ENCODE measurements around the gene KRTAP10-4. TPM values are rescaled to one million over a fixed set of nuclear protein-coding genes. Genes with fewer than 3 reads are reported as not detected.

KRTAP10-4 gene
- total and polyA plus RNA-seq, 10 donors = not detected

DNA sequence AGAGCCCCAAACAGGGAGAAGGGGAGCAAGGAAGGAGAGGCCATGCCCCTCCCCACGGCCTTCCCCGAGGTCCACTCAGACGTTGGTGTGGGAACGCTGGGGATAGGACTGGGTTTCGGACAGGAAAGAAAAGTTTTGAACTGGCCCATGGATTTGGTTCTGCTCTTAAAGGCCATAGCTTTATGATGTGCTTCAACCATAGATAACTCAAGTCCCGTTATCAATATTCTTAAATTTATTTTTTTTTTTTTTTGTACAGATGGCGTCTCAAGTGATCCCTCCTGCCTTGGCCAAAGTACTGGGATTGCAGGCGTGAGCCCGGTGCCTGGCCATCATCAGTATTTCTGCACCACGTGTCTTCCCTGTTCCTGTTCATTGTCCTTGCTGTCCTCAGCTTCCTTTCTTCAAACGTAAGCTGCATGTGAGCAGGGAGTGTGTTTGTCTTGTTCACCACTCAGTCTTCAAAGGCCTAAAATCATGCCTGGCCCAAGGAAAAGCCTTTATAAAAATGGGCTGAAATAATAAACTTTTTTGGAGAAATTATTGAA is 32.7 kb upstream of the KRTAP10-4 start:
- DNase-seq = no peak
- no peaks in the 10 kb centered on the region for H3K4me1 ChIP-seq
- peaks cover 0 to 25% (median 0%) of the 10 kb centered on the region in 7 donors for H3K27me3 ChIP-seq (replicated peaks in 1 of 7)
- TF ChIP-seq POLR2A (IDR thresholded peaks at IDR 0.05) (no peak), POLR2AphosphoS5 (IDR thresholded peaks at IDR 0.05) (no peak)
- TF ChIP-seq, protein P1, sequence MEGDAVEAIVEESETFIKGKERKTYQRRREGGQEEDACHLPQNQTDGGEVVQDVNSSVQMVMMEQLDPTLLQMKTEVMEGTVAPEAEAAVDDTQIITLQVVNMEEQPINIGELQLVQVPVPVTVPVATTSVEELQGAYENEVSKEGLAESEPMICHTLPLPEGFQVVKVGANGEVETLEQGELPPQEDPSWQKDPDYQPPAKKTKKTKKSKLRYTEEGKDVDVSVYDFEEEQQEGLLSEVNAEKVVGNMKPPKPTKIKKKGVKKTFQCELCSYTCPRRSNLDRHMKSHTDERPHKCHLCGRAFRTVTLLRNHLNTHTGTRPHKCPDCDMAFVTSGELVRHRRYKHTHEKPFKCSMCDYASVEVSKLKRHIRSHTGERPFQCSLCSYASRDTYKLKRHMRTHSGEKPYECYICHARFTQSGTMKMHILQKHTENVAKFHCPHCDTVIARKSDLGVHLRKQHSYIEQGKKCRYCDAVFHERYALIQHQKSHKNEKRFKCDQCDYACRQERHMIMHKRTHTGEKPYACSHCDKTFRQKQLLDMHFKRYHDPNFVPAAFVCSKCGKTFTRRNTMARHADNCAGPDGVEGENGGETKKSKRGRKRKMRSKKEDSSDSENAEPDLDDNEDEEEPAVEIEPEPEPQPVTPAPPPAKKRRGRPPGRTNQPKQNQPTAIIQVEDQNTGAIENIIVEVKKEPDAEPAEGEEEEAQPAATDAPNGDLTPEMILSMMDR (IDR thresholded peaks at IDR 0.05 in 8 of 11, conservative IDR thresholded peaks at IDR 0.05 in 3 of 11) = no peak
- H3K9me3 ChIP-seq = peaks cover 0 to 44% (median 28%) of the 10 kb centered on the region in 8 donors
- H3K36me3 ChIP-seq = no peaks in the 10 kb centered on the region
- H3K27ac ChIP-seq = peak overlapping the region in 1 of 8 donors; percentile 31
- H3K4me3 ChIP-seq = no peak overlapping the region
- intact Hi-C loops (cut with DNase I; ENCODE audit: low total_unique reads) = no loop called here
- 74 to 83% (median 79%) methylated on average over 11 of the region's 11 CpGs for WGBS, 5 donors

DNA sequence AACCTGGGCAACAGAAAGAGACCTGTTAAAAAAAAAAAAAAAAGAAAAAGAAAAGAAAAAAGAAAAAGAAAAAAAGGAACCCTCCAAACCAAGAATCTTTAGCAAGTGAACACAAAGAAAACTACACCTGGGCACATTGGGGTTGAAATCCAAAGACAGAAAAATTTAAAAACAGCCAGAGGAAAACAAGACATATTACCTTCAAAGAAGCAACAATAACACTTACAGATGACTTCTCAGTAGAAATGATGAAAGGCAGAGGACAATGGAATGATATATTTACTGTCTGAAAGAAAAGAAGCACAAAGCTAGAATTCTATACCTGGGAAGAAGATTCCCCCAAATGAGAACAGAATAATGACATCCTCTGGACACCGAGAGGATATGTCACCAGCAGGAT is 30.8 kb upstream of the KRTAP10-4 start:
- no peak overlapping the region for H3K4me3 ChIP-seq
- intact Hi-C loops (cut with DNase I; ENCODE audit: low total_unique reads) = no loop called here
- peaks cover 5 to 62% (median 47%) of the 10 kb centered on the region in 8 donors for H3K9me3 ChIP-seq
- H3K36me3 ChIP-seq = no peaks in the 10 kb centered on the region
- peaks cover 0 to 23% (median 0%) of the 10 kb centered on the region in 7 donors for H3K27me3 ChIP-seq (replicated peaks in 1 of 7)
- no peak overlapping the region for H3K27ac ChIP-seq
- WGBS, 5 donors = 77 to 94% (median 89%) methylated on average over 1 of the region's 1 CpG
- DNase-seq = no peak
- H3K4me1 ChIP-seq = peaks cover 0 to 5% (median 0%) of the 10 kb centered on the region in 6 donors
- TF ChIP-seq, protein P1 (IDR thresholded peaks at IDR 0.05 in 8 of 11, conservative IDR thresholded peaks at IDR 0.05 in 3 of 11) = no peak
- no peak for TF ChIP-seq POLR2AphosphoS5 (IDR thresholded peaks at IDR 0.05)
- TF ChIP-seq POLR2A (IDR thresholded peaks at IDR 0.05) = no peak

GRCh38 chr21:44544566-44544965 is 29.0 kb upstream of the KRTAP10-4 start:
- 70 to 82% (median 76%) methylated on average over 3 of the region's 3 CpGs for WGBS, 5 donors
- TF ChIP-seq POLR2A (IDR thresholded peaks at IDR 0.05) (no peak), POLR2AphosphoS5 (IDR thresholded peaks at IDR 0.05) (no peak)
- TF ChIP-seq, protein P1 (IDR thresholded peaks at IDR 0.05 in 8 of 11, conservative IDR thresholded peaks at IDR 0.05 in 3 of 11) = no peak
- peaks cover 5 to 63% (median 48%) of the 10 kb centered on the region in 8 donors for H3K9me3 ChIP-seq
- H3K36me3 ChIP-seq = no peaks in the 10 kb centered on the region
- DNase-seq = no peak
- H3K4me1 ChIP-seq = peaks cover 0 to 13% (median 0%) of the 10 kb centered on the region in 6 donors
- no peak overlapping the region for H3K4me3 ChIP-seq
- H3K27ac ChIP-seq = no peak overlapping the region
- intact Hi-C loops (cut with DNase I; ENCODE audit: low total_unique reads) = no loop called here
- peaks cover 0 to 29% (median 0%) of the 10 kb centered on the region in 7 donors for H3K27me3 ChIP-seq (replicated peaks in 1 of 7)

GRCh38 chr21:44547656-44548331 is 25.7 kb upstream of the KRTAP10-4 start:
- Histone ChIP-seq H3K27me3 (replicated peaks in 1 of 7) (peaks cover 0 to 51% (median 0%) of the 10 kb centered on the region in 7 donors), H3K9me3 (peaks cover 3 to 46% (median 39%) of the 10 kb centered on the region in 8 donors), H3K27ac (peak overlapping the region in 6 of 8 donors; percentile 33 to 68 (median 60)), H3K4me3 (peak overlapping the region in 1 of 8 donors; percentile 35), H3K36me3 (no peaks in the 10 kb centered on the region), H3K4me1 (peaks cover 0 to 13% (median 0%) of the 10 kb centered on the region in 6 donors)
- TF ChIP-seq, protein P1 (IDR thresholded peaks at IDR 0.05 in 8 of 11, conservative IDR thresholded peaks at IDR 0.05 in 3 of 11) = no peak
- TF ChIP-seq POLR2AphosphoS5 (IDR thresholded peaks at IDR 0.05) = peak in 1 of 3 donors; percentile 37
- DNase-seq = peak; percentile 58
- intact Hi-C loops (cut with DNase I; ENCODE audit: low total_unique reads) = no loop called here
- WGBS, 5 donors = 35 to 43% (median 39%) methylated on average over 5 of the region's 5 CpGs

All from spleen (tissue), 11 donors.